Aorta (tissue), 5 donors: ENCODE measurements around the gene HARBI1. TPM values are rescaled to one million over a fixed set of nuclear protein-coding genes. Genes with fewer than 3 reads are reported as not detected.
"Not testable (repeated sequence)": the region's sequence is repeated elsewhere in the genome, so short reads cannot be mapped to it uniquely, and the experiment has no call there.

Experiments
- ATAC-seq: fragments of 200-7000 bp; cut with Tn5 transposase; one replicate; pipeline ENCODE4 v1.9.1; 2022; ENCODE audit warnings: moderate library complexity; ENCODE audit not compliant: low FRiP score
- DNase-seq, 2 donors: peaks; one replicate each; pipeline ENCODE4 v3.0.0-alpha.2; 2020
- H3K27ac ChIP-seq, 2 donors: one replicate each; pipeline ENCODE4 v1.5.1; 2013; ENCODE audit warnings: low read length in 2 of 2, mild to moderate bottlenecking in 2 of 2, moderate library complexity in 2 of 2, control low read depth in 1 of 2, inconsistent platforms in 1 of 2, low read depth in 1 of 2
- H3K27me3 ChIP-seq, 2 donors: one replicate each; pipeline ENCODE4 v1.6.1; 2013; ENCODE audit warnings: control low read depth in 1 of 2, low read length in 1 of 2, mild to moderate bottlenecking in 1 of 2, moderate library complexity in 1 of 2; ENCODE audit not compliant: insufficient read depth in 2 of 2, control insufficient read depth in 1 of 2
- H3K36me3 ChIP-seq, 2 donors: one replicate each; pipeline ENCODE4 v1.6.1; 2013; ENCODE audit warnings: control low read depth in 1 of 2, low read length in 1 of 2, mild to moderate bottlenecking in 1 of 2; ENCODE audit not compliant: insufficient read depth in 2 of 2, control insufficient read depth in 1 of 2
- H3K4me1 ChIP-seq, 2 donors: one replicate each; pipeline ENCODE4 v1.6.1; 2013; ENCODE audit warnings: low read length in 2 of 2, control low read depth in 1 of 2, mild to moderate bottlenecking in 1 of 2, moderate library complexity in 1 of 2; ENCODE audit not compliant: insufficient read depth in 2 of 2, control insufficient read depth in 1 of 2
- H3K4me3 ChIP-seq, 2 donors: one replicate each; pipeline ENCODE4 v1.5.1; 2013; ENCODE audit warnings: low read length in 2 of 2, control low read depth in 1 of 2, mild to moderate bottlenecking in 1 of 2
- H3K9me3 ChIP-seq: one replicate; pipeline ENCODE4 v1.6.1; 2013; ENCODE audit warnings: mild to moderate bottlenecking, low read length; ENCODE audit not compliant: control insufficient read depth
- WGBS, 2 donors: extraction: QIAGEN DNeasy Blood & Tissue Kit; methylation state at CpG; one replicate each; pipeline ENCODE4 v1.1.7; 2013; 5-methylcytosine and 5-hydroxymethylcytosine counted together
- intact Hi-C, 2 donors: fragments of 100-400 bp; cut with DNase I; formaldehyde crosslinking; loops; one replicate each; pipeline versions ENCODE4 v1.14.2 to v1.15.0; 2022
- polyA plus RNA-seq, 2 donors: library from polyadenylated mRNA; stranded (reverse); fragments of 200-250 nt; gene quantifications; one replicate each; pipeline ENCODE4 v1.2.3, GENCODE V29; 2013
- total RNA-seq, 2 donors: library from RNA; stranded (reverse); fragmentation: NEBNext Ultra II Directional; extraction: Animal tissue kit (Norgen Biotek cat#: 25700); gene quantifications; one replicate each; pipeline ENCODE4 v1.2.1, GENCODE V29; 2021
- donor health status: healthy with polysubstance abuse.
- donor health status: Bipolar disorder and iron deficiency.
- donor health status: DM: no; HTN: no; CAD: no.
- donor health status: DM: no; HTN: no; CAD: no.
- donor health status: DM: yes; HTN: yes; CAD: no.

Gene HARBI1
- total and polyA plus RNA-seq, 4 donors = 2.1 to 3.0 (median 2.3) TPM

DNA sequence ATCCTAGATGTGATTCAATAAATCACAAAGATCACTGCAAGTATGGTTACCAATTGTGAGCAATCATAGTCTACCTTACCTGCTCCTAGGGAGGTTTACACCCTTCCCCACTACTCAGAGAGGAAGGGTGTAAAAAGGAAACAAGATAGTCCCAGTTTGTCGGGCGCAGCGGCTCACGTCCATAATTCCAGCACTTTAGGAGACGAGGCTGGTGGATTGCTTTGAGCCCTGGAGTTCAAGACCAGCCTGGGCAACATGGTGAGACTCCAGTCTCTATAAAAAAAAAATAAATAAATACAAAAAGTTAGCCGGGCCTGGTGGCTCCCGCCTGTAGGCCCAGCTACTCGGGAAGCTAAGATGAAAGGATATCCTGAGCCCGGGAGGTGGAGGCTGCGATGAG, 22.2 kb downstream of the HARBI1 start:
- intact Hi-C loops = no loop called here
- 88 to 93% methylated on average over 10 of the region's 10 CpGs for WGBS, 2 donors

DNA sequence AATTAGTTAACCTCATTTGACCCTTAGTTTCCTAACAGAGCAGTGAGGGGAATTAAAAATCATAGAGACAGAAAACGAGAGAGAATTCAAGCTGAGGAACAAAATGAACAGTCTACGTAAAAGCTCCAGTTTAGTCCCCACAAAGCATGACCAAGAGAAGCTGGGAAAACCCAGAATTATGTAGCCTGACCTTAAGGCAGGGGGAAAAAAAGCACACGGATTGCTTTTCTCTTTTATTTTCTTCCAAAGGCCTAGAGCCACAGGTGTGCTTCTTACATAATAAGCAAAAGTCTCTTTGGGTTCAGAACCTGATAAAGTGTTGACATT, 22.7 kb downstream of the HARBI1 start:
- peak overlapping the region; percentile 50 to 97 for H3K4me3 ChIP-seq
- ATAC-seq = no peak
- H3K27me3 ChIP-seq = no peaks in the 10 kb centered on the region
- no peaks in the 10 kb centered on the region for H3K36me3 ChIP-seq
- WGBS, 2 donors = 27 to 30% methylated on average over 3 of the region's 3 CpGs
- intact Hi-C loops = no loop called here
- peak overlapping the region in 1 of 2 donors; percentile 20 for H3K27ac ChIP-seq
- H3K4me1 ChIP-seq = peaks cover 3% of the 10 kb centered on the region in 2 donors
- no peaks in the 10 kb centered on the region for H3K9me3 ChIP-seq
- DNase-seq = no peak

More for the DNA sequence above, 22.2 kb downstream of the HARBI1 start:
- ATAC-seq (no peak), DNase-seq (no peak)
- Histone ChIP-seq H3K27ac (no peak overlapping the region), H3K36me3 (no peaks in the 10 kb centered on the region), H3K27me3 (no peaks in the 10 kb centered on the region), H3K4me3 (no peak overlapping the region), H3K9me3 (no peaks in the 10 kb centered on the region), H3K4me1 (peaks cover 3% of the 10 kb centered on the region in 2 donors)

DNA sequence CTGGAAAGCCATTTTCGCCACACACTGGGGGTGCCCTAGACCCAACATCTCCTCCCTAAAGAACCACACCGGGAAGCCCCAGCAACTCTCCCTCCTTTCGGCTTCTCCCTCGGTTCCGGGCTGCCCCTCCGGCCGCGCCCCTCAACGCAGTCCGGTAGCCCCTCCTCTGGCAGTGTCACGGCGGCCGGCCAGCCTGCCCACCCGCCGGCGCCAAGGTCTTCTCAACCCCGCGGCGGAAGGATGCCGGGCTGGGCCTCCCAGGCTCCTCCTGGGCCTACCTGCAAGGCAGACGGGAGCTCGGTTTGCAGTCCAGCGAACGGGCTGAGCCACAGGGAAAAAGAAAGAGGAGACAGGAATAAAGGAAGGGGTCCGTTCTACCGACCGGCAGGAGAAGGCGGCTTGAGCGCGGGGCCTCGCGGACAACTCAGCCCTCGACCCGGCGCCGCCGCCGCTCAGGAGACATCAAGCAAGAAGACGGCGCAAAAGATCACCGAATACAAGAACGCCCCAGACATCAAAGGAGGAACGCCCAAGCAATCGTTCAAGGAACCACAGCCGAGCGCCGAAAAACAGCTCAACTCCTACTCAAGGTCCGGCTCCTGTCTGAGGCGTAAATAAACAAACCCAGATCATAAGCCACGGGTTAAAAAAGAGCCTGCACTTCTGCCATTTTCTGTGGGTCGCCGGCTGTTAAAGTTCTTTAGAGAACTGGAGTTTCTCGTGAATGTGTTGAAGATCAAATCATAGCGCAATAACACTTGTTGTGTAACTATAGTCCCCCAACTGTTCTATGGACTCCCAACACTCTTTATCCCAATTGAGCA, 23.3 kb downstream of the HARBI1 start, which contains the start of gene AMBRA1:
Gene AMBRA1, minus strand, starts transcription at position 474 of the 824 bp plus-strand sequence. CDS start 45,643 bp downstream, outside the sequence.
- Histone ChIP-seq H3K36me3 (no peaks in the 10 kb centered on the region), H3K27ac (peak within 1 kb of the TSS; percentile 4 to 20), H3K4me1 (peaks cover 3% of the 10 kb centered on the region in 2 donors), H3K4me3 (peak within 1 kb of the TSS; percentile 74 to 97), H3K9me3 (no peaks in the 10 kb centered on the region), H3K27me3 (no peaks in the 10 kb centered on the region)
- 1% methylated on average over 54 of the region's 54 CpGs for WGBS, 2 donors
- intact Hi-C loops = no loop called here
- ATAC-seq (peak; percentile 95), DNase-seq (peak; percentile 85 to 92)

DNA sequence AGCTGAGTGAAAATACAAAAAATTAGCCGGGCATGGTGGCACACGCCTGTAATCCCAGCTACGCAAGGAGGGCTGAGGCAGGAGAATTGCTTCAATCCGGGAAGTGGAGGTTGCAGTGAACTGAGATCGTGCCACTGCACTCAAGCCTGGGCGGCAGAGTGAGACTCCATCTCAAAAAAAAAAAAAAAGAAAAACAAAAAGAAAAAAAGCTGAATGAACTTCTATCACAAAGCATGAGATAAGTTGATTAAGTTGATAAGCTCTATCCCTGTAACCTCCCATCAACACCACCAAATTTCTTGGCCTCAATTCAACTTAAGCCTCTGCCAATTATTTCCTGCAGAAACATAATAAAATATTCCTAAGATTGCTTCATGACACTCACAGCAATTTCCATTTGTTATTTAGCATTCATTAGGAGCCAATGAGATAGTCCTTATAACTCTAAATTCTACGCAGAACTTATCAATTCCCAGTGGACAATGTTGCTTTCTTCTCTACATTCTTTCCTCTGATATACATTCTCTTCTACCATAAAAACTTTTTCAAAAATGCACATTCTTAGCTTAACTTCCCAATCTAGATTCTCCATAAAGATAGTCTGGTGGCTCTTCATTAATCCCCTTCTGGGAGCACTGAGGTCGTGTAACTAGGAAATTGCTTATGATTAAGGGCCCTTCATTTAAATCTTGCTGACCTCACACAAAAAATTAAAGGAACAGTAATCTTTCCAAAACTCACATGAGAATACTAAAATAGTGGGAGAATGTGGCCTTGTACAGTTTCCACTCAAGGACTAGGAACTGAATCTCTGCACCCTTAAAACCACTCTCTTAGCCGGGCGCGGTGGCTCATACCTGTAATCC, 26.1 kb downstream of the HARBI1 start:
- peaks cover 3% of the 10 kb centered on the region in 2 donors for H3K4me1 ChIP-seq
- H3K27me3 ChIP-seq = no peaks in the 10 kb centered on the region
- DNase-seq = no peak
- 28 to 30% methylated on average over 11 of the region's 11 CpGs for WGBS, 2 donors
- H3K36me3 ChIP-seq = no peaks in the 10 kb centered on the region
- ATAC-seq = no peak
- peak overlapping the region in 1 of 2 donors; percentile 30 for H3K4me3 ChIP-seq
- no peak overlapping the region for H3K27ac ChIP-seq
- intact Hi-C loops = no loop called here
- no peaks in the 10 kb centered on the region for H3K9me3 ChIP-seq

DNA sequence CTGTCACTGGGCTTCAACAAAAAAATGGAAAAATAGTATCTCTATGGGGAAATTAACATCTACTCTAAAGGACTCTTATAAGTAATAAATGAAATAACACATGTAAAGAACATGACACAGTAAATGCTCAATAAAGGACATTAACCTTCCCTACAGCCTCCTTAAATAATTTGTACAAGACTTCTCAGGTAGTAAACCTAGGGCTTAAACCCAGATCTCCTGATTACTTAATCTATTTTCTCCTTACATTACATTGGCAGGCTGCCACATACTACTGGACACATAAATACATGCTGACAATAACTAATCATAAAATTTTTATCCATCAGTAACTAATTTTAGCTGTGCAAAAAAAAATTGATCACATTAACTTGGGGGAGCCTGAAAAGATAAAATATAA, 28.1 kb downstream of the HARBI1 start:
- Histone ChIP-seq H3K36me3 (no peaks in the 10 kb centered on the region), H3K4me3 (no peak overlapping the region), H3K4me1 (peaks cover 3% of the 10 kb centered on the region in 2 donors), H3K9me3 (no peaks in the 10 kb centered on the region), H3K27me3 (no peaks in the 10 kb centered on the region), H3K27ac (no peak overlapping the region)
- intact Hi-C loops = no loop called here
- ATAC-seq (no peak), DNase-seq (no peak)

DNA sequence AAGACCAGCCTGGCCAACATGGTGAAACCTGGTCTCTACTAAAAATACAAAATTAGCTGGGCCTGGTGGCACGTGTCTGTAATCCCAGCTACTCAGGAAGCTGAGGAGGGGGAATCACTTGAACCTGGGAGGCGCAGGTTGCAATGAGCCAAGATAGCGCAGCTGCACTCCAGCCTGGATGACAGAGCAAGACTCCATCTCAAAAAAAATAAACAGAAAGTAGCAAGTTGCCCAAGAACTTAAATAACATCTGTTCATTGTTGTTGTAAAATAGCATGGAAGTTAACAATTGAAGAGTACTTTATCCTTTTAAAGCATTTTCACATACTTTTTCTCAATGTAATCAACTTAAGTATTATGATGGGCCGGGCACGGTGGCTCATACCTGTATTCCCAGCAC, 28.9 kb downstream of the HARBI1 start:
- no peak for ATAC-seq
- peaks cover 3% of the 10 kb centered on the region in 2 donors for H3K4me1 ChIP-seq
- intact Hi-C loops = no loop called here

DNA sequence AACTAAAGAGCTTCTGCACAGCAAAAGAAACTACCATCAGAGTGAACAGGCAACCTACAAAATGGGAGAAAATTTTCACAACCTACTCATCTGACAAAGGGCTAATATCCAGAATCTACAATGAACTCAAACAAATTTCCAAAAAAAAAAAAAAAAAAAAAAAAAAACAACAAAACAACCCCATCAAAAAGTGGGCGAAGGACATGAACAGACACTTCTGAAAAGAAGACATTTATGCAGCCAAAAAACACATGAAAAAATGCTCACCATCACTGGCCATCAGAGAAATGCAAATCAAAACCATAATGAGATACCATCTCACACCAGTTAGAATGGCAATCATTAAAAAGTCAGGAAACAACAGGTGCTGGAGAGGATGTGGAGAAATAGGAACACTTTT, 33.5 kb downstream of the HARBI1 start:
- H3K27ac ChIP-seq, ATAC-seq, DNase-seq, intact Hi-C loops, H3K27me3 ChIP-seq, H3K4me3 ChIP-seq, H3K4me1 ChIP-seq, H3K36me3 ChIP-seq, H3K9me3 ChIP-seq: not testable (repeated sequence)
- 88 to 100% methylated on average over 1 of the region's 1 CpG for WGBS, 2 donors

More for the DNA sequence above, 28.9 kb downstream of the HARBI1 start:
- Histone ChIP-seq H3K36me3 (no peaks in the 10 kb centered on the region), H3K27ac (no peak overlapping the region), H3K27me3 (no peaks in the 10 kb centered on the region), H3K4me3 (no peak overlapping the region), H3K9me3 (no peaks in the 10 kb centered on the region)
- DNase-seq = no peak
- 88% methylated on average over 5 of the region's 5 CpGs for WGBS, 2 donors

DNA sequence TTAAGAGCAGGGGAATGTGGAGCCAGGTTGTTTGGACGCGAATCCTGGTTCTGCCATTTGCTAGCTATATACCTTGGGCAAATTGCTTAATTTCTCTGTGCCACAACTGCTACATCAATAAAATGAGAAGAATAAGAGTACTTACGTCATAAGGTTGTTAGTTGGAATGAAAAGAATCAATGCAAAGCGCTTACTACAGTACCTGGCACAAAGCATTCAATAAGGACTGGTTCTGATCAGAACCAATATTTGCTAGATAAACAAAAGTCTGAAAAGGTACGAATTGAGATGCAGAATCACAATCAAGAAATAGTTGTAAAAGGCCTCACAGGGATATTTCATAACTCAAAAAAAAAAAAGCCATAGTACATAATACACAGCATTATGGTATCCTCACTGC, 34.4 kb downstream of the HARBI1 start:
- H3K27ac ChIP-seq = no peak overlapping the region
- DNase-seq (no peak), ATAC-seq (no peak)
- no peaks in the 10 kb centered on the region for H3K36me3 ChIP-seq
- 94 to 95% methylated on average over 5 of the region's 5 CpGs for WGBS, 2 donors
- H3K4me3 ChIP-seq = no peak overlapping the region
- H3K9me3 ChIP-seq = no peaks in the 10 kb centered on the region
- H3K27me3 ChIP-seq = no peaks in the 10 kb centered on the region
- intact Hi-C loops = no loop called here
- H3K4me1 ChIP-seq = no peaks in the 10 kb centered on the region
